ENCODE data around the gene OCIAD1.
A peak's percentile ranks its signal among the peaks of the same experiment; 100 is the strongest.
"Not testable (repeated sequence)": the region's sequence is repeated elsewhere in the genome, so short reads cannot be mapped to it uniquely, and the experiment has no call there.

OCIAD1 gene

GRCh38 chr4:48879561-48880442 lies 48.9 kb downstream of the OCIAD1 start:
- DNase-seq (ENCODE audit: extremely low read depth in 1 of 2, low read depth in 1 of 2): no peak

DNA sequence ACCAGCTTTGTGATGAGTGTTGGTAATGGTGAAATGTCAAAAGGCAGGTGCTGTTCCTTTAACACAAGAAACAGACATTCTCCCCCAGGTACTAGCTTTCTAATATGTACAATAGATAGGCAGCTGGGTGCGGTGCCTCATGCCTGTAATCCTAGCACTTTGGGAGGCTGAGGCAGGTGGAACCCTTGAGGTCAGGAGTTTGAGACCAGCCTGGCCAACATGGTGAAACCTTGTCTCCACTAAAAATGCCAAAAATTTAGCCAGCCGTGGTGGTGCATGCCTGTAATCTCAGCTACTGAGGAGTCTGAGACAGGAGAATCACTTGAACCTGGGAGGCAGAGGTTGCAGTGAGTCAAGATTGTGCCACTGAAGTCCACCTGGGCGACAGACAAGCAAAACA lies 50.8 kb downstream of the OCIAD1 start:
- DNase-seq (ENCODE audit: extremely low read depth in 1 of 2, low read depth in 1 of 2): not testable (repeated sequence)

DNA sequence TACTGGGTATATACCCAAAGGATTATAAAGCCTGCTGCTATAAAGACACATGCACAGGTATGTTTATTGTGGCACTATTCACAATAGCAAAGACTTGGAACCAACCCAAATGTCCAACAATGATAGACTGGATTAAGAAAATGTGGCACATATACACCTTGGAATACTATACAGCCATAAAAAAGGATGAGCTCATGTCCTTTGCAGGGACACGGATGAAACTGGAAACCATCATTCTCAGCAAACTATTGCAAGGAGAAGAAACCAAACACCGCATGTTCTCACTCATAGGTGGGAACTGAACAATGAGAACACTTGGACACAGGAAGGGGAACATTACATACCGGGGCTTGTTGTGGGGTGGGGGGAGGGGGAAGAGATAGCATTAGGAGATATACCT lies 58.9 kb downstream of the OCIAD1 start:
- not testable (repeated sequence) for DNase-seq (ENCODE audit: extremely low read depth in 1 of 2, low read depth in 1 of 2)

DNA sequence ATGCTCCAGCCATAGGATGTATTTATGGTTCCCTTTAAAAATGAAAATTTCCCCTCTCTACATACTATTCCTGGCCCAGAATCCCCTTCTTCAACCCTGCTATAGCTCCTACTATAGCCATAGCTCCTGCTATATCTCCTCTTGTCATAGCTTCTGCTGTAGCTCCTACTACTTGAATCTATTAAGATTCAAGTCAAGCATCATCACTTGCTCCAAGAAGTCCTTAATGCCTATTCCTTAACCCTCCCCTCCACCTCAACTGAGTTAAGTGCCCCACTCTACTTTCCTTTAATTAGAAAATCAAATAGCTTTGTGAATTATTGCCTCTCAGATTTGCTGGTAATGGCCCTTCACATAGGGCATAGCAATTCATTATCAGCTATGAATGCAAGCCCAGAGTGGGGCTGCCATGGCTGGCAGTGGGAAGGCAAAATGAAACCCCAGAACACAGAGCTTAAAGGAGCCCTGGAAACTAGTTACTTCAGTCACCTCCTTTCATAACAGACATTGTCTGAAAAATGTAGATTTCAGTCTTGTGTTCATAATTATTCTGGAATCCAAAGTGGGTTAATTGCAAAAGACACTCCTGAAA lies 60.2 kb downstream of the OCIAD1 start:
- DNase-seq (ENCODE audit: extremely low read depth in 1 of 2, low read depth in 1 of 2): no peak

GRCh38 chr4:48896845-48897244 lies 66.0 kb downstream of the OCIAD1 start:
- DNase-seq (ENCODE audit: extremely low read depth in 1 of 2, low read depth in 1 of 2): no peak

GRCh38 chr4:48898733-48899431 lies 68.0 kb downstream of the OCIAD1 start:
- no peak for DNase-seq (ENCODE audit: extremely low read depth in 1 of 2, low read depth in 1 of 2)

DNA sequence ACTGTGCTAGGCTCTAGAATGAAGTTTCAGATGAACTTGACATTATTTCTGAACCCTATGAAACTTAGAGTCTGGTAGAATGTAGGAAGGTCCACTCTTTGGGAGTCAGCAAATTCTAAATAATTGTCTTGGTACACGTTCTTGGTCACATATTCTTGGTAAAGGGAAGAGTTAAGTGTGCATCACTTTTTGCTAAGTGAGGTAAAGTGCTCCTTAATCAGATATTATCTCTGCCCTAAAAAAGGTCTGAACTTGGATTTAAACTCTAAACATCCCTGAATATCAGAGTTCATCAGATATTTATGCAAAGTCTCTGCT lies 68.5 kb downstream of the OCIAD1 start:
- no peak for DNase-seq (ENCODE audit: extremely low read depth in 1 of 2, low read depth in 1 of 2)

GRCh38 chr4:48899950-48900349 lies 69.1 kb downstream of the OCIAD1 start:
- DNase-seq (ENCODE audit: extremely low read depth in 1 of 2, low read depth in 1 of 2): no peak

GRCh38 chr4:48901196-48901595 lies 70.3 kb downstream of the OCIAD1 start:
- DNase-seq (ENCODE audit: extremely low read depth in 1 of 2, low read depth in 1 of 2): no peak

GRCh38 chr4:48902266-48902665 lies 71.4 kb downstream of the OCIAD1 start:
- DNase-seq (ENCODE audit: extremely low read depth in 1 of 2, low read depth in 1 of 2): no peak

GRCh38 chr4:48904101-48904500 lies 73.2 kb downstream of the OCIAD1 start:
- DNase-seq (ENCODE audit: extremely low read depth in 1 of 2, low read depth in 1 of 2): no peak

DNA sequence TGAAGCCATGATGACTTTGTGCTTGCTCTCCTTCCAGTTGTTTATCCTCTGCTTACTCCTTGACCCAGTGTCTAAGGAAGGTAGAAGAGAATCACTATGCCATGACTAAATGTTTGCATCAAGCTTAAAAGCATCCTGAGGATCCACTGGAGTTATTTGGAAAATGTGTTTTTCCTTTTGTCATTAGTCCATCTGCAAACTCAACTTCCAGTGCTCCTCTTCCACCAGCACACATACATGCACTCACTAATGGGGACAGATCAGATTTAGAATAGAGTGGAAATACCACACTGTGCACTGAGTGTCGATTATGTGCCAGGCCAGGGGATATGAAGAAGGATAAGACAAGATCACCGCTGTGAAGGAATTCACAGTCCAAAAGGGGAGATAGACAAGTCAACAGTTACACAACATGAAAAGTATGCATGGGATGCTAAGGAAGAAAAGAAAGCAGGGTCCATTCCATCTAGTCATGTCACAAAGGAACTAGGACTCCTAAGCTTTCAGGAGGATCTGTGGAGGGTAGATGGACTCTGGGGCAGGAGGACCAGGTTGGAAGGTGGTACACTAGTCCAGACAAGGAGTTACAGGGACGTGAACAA lies 73.8 kb downstream of the OCIAD1 start:
- DNase-seq (ENCODE audit: extremely low read depth in 1 of 2, low read depth in 1 of 2): no peak

DNA sequence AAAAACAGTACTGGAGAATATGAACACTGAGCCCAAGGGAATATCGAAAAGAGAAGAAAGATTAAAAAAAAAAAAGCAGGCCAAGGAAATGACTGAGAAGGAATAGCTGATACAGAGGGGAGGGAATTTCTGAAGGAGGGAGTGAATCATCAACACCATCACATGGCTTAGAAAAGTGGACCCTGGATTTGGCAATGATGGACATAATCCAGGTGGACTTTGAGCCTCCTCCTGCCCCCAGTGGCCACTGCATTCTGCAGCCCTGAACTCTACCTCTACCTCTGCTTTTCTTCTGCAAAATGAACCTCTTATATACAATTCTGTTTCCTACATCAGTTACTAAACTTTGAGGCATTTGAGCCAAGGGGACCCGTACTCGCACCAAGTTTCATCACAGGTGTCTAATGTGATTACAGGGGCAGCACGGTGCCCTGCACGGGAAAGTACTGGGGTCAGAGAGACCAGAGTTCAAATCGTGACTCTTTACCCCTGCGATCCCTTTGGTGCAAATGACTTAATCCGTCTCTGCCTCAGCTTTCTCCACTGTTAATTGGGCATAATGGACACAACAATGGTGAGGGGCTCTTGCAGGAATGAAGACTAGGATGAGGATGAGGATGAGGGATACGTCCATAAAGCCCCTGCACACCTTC lies 74.6 kb downstream of the OCIAD1 start:
- DNase-seq (ENCODE audit: extremely low read depth in 1 of 2, low read depth in 1 of 2): no peak

- peak; percentile 45 to 77 for DNase-seq (ENCODE audit: extremely low read depth in 1 of 2, low read depth in 1 of 2)
These were observed 75.6 kb downstream of the OCIAD1 start, which contains the start of gene OCIAD2 for GRCh38 chr4:48906206-48907173. Gene OCIAD2, minus strand, starts transcription at chr4:48906774. Its CDS starts 2,225 bp downstream, at chr4:48904549.

- DNase-seq (ENCODE audit: extremely low read depth in 1 of 2, low read depth in 1 of 2): no peak
These were observed 77.0 kb downstream of the OCIAD1 start for GRCh38 chr4:48907706-48908477.

- DNase-seq (ENCODE audit: extremely low read depth in 1 of 2, low read depth in 1 of 2): no peak
These were observed 77.8 kb downstream of the OCIAD1 start for GRCh38 chr4:48908687-48909086.

DNA sequence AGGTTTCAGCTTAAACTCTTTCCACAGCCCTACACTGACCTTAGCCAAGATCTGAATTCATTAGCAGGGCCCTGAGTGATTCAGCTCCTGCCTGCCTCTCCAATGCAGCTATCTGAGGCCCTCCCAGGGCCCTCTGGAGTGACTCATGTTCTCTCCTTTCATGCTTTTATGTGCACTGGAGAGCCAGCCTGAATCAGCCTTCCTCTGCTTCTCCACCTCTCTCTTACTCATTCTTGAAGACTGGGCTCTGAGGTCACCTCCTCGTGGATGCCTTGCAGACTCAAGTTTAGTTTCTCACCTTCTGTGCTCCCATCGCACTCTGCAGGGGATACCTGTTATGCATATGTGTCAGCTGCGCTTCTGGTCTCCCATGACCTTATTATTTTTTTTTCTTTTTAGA lies 78.8 kb downstream of the OCIAD1 start:
- DNase-seq (ENCODE audit: extremely low read depth in 1 of 2, low read depth in 1 of 2): peak; percentile 36 to 77

DNA sequence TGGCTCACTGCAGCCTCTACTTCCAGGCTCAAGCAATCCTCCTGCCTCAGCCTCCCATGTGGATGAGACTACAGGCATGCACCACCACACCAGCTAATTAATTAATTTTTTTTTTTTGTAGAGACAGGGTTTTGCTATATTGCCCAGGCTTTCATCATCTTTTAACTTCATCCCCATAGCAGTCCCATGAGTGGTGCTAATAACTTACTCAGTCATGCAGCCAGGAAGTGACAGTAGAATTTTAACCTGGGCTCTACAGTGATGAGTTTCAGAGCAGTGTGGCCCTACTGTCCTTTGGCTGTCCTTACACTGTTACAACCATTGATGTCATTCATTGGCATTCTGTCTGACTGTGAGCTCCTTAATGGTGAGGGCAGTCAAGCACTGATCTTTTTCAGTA lies 79.6 kb downstream of the OCIAD1 start:
- no peak for DNase-seq (ENCODE audit: extremely low read depth in 1 of 2, low read depth in 1 of 2)

Data from stimulated activated CD8-positive, alpha-beta memory T cell treated with anti-CD3 and anti-CD28 coated beads, Interleukin-7, amount 100 ng/mL, for 48 hours (primary cell).